Measurements from ENCODE around the gene TTC31. TPM values are rescaled to one million over a fixed set of nuclear protein-coding genes. Genes with fewer than 3 reads are reported as not detected.
"Not testable (repeated sequence)": the region's sequence is repeated elsewhere in the genome, so short reads cannot be mapped to it uniquely, and the experiment has no call there.

The TTC31 gene
- total RNA-seq = 7.7 TPM

GRCh38 chr2:74482801-74483674 is at the start of gene TTC31, which contains the start of gene CCDC142:
Gene TTC31 (plus strand): TSS chr2:74483081. CDS start chr2:74483096, 15 bp downstream.
Gene CCDC142 (minus strand): TSS chr2:74482998. CDS start chr2:74482837, 161 bp downstream.
- DNase-seq (ENCODE audit: low spot score in 2 of 2) (peak; percentile 90 to 93), FAIRE-seq (no peak)

GRCh38 chr2:74436111-74436805 is 46.6 kb upstream of the TTC31 start:
- no peak for DNase-seq (ENCODE audit: low spot score in 2 of 2)

GRCh38 chr2:74436848-74437695 is 45.8 kb upstream of the TTC31 start:
- DNase-seq (ENCODE audit: low spot score in 2 of 2) (no peak), FAIRE-seq (no peak)

More at GRCh38 chr2:74436111-74436805, 46.6 kb upstream of the TTC31 start:
- no peak for FAIRE-seq

GRCh38 chr2:74438248-74438647 is 44.6 kb upstream of the TTC31 start:
- no peak for DNase-seq (ENCODE audit: low spot score in 2 of 2)

GRCh38 chr2:74439373-74439772 is 43.5 kb upstream of the TTC31 start:
- no peak for FAIRE-seq
- no peak for DNase-seq (ENCODE audit: low spot score in 2 of 2)

More at GRCh38 chr2:74438248-74438647, 44.6 kb upstream of the TTC31 start:
- FAIRE-seq = no peak

- DNase-seq (ENCODE audit: low spot score in 2 of 2) (peak; percentile 71 to 90), FAIRE-seq (no peak)
Measured at GRCh38 chr2:74439803-74440377, 43.0 kb upstream of the TTC31 start.

GRCh38 chr2:74440378-74441169 is 42.3 kb upstream of the TTC31 start:
- DNase-seq (ENCODE audit: low spot score in 2 of 2) = peak; percentile 96 to 97
- FAIRE-seq = no peak

GRCh38 chr2:74441170-74441689 is 41.7 kb upstream of the TTC31 start:
- no peak for DNase-seq (ENCODE audit: low spot score in 2 of 2)

GRCh38 chr2:74441690-74442482 is 41.0 kb upstream of the TTC31 start, which contains the start of gene RTKN:
Gene RTKN (minus strand): TSS chr2:74441937. CDS start chr2:74441816, 121 bp downstream.
- DNase-seq (ENCODE audit: low spot score in 2 of 2) (no peak), FAIRE-seq (no peak)

More at GRCh38 chr2:74441170-74441689, 41.7 kb upstream of the TTC31 start:
- FAIRE-seq = no peak

- not testable (repeated sequence) for FAIRE-seq; DNase-seq (ENCODE audit: low spot score in 2 of 2)
Measured at GRCh38 chr2:74442483-74443297, 40.2 kb upstream of the TTC31 start.

GRCh38 chr2:74444498-74445318 is 38.2 kb upstream of the TTC31 start:
- DNase-seq (ENCODE audit: low spot score in 2 of 2) (no peak), FAIRE-seq (no peak)

GRCh38 chr2:74447230-74447999 is 35.5 kb upstream of the TTC31 start:
- FAIRE-seq = no peak
- no peak for DNase-seq (ENCODE audit: low spot score in 2 of 2)

GRCh38 chr2:74448771-74449170 is 34.1 kb upstream of the TTC31 start:
- FAIRE-seq = no peak
- no peak for DNase-seq (ENCODE audit: low spot score in 2 of 2)

GRCh38 chr2:74450570-74451190 is 32.2 kb upstream of the TTC31 start:
- no peak for DNase-seq (ENCODE audit: low spot score in 2 of 2)
- no peak for FAIRE-seq

All from frontal cortex (tissue), 4 donors.